Measurements from ENCODE around the gene RNF224.

DNA sequence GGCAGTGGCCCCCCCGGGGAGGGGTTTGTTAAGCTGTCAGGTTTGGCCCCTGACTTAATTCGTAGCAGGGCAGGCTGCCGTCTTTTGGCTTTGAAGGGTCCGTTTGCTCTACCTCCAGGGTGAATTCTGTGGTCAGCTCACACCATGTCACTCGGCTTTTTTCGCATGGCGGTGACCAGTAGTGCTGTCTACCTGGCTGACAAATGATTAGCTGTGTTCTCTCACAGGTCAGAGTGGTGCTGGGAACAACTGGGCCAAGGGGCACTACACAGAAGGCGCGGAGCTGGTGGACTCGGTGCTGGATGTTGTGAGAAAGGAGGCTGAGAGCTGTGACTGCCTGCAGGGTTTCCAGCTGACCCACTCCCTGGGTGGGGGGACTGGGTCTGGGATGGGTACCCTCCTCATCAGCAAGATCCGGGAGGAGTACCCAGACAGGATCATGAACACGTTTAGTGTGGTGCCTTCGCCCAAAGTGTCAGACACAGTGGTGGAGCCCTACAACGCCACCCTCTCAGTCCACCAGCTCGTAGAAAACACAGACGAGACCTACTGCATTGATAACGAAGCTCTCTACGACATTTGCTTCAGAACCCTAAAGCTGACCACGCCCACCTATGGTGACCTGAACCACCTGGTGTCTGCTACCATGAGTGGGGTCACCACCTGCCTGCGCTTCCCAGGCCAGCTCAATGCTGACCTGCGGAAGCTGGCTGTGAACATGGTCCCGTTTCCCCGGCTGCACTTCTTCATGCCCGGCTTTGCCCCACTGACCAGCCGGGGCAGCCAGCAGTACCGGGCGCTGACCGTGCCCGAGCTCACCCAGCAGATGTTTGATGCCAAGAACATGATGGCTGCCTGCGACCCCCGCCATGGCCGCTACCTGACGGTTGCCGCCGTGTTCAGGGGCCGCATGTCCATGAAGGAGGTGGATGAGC lies 15.2 kb downstream of the RNF224 start:
- TF ChIP-seq, protein P1, sequence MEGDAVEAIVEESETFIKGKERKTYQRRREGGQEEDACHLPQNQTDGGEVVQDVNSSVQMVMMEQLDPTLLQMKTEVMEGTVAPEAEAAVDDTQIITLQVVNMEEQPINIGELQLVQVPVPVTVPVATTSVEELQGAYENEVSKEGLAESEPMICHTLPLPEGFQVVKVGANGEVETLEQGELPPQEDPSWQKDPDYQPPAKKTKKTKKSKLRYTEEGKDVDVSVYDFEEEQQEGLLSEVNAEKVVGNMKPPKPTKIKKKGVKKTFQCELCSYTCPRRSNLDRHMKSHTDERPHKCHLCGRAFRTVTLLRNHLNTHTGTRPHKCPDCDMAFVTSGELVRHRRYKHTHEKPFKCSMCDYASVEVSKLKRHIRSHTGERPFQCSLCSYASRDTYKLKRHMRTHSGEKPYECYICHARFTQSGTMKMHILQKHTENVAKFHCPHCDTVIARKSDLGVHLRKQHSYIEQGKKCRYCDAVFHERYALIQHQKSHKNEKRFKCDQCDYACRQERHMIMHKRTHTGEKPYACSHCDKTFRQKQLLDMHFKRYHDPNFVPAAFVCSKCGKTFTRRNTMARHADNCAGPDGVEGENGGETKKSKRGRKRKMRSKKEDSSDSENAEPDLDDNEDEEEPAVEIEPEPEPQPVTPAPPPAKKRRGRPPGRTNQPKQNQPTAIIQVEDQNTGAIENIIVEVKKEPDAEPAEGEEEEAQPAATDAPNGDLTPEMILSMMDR (IDR thresholded peaks at IDR 0.05; ENCODE audit: insufficient read depth, low read length, poor library complexity, severe bottlenecking), result no peak
- no peak for TF ChIP-seq EZH2phosphoT487 (conservative IDR thresholded peaks at IDR 0.05; ENCODE audit: low read length)

All from SU-DHL-6 (cell line).